Measurements from ENCODE around the gene COL5A1.

DNA sequence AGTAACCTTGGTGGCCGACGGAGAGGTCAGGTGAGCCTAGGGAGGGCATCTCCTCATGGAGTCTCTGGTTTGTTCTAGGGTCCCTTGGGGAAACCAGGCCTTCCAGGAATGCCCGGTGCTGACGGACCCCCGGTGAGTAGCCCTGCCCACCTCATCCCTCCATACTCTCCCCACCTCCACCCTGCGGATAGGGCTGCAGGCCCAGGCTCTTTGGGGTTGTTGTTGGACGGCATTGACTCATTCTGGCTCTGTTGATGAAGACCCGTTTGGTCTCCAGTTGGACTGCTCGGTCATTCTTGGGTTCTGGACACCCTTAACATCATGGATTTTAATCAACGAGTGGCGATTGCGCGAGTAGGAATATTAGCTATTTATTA, 126.7 kb downstream of the COL5A1 start:
- TF ChIP-seq, protein P1, sequence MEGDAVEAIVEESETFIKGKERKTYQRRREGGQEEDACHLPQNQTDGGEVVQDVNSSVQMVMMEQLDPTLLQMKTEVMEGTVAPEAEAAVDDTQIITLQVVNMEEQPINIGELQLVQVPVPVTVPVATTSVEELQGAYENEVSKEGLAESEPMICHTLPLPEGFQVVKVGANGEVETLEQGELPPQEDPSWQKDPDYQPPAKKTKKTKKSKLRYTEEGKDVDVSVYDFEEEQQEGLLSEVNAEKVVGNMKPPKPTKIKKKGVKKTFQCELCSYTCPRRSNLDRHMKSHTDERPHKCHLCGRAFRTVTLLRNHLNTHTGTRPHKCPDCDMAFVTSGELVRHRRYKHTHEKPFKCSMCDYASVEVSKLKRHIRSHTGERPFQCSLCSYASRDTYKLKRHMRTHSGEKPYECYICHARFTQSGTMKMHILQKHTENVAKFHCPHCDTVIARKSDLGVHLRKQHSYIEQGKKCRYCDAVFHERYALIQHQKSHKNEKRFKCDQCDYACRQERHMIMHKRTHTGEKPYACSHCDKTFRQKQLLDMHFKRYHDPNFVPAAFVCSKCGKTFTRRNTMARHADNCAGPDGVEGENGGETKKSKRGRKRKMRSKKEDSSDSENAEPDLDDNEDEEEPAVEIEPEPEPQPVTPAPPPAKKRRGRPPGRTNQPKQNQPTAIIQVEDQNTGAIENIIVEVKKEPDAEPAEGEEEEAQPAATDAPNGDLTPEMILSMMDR (conservative IDR thresholded peaks at IDR 0.05; ENCODE audit: low read depth, low read length) = no peak
- TF ChIP-seq EZH2 (IDR thresholded peaks at IDR 0.05; ENCODE audit: low read length, unreplicated experiment) (no peak), EZH2phosphoT487 (IDR thresholded peaks at IDR 0.05; ENCODE audit: borderline replicate concordance, low read length) (no peak)
